A549 treated with AZD9567 at 1 μM for 4 hours (cell line): ENCODE results near the gene DARS1. TPM values are rescaled to one million over a fixed set of nuclear protein-coding genes. Genes with fewer than 3 reads are reported as not detected.

Experiments
- total RNA-seq: library from RNA; stranded (reverse); fragments of 200-300 nt; extraction: Qiagen RNA extraction; gene quantifications from 5 replicates; pipeline ENCODE4 v1.2.3, GENCODE V29; 2022; ENCODE audit not compliant: insufficient read depth

The DARS1 gene
- 49.4 to 69.0 TPM (median 52.9 TPM) in 5 replicates for total RNA-seq

GRCh38 chr2:135985018-135985825 lies at the start of gene DARS1:
Gene DARS1 (minus strand): TSS chr2:135985626. CDS start chr2:135985468, 158 bp downstream.

GRCh38 chr2:135876066-135876711 lies 109.2 kb downstream of the DARS1 start, which contains the start of gene MCM6:
Gene MCM6 (minus strand): TSS chr2:135876443. CDS start chr2:135876365, 78 bp downstream.

Other genes with a start within 250 kb of the DARS1 start
- gene UBXN4, start 243.8 kb downstream of the DARS1 start, total RNA-seq = 31.5 to 49.8 TPM (median 43.2 TPM) in 5 replicates
- 0.01 to 0.04 TPM (median 0.02 TPM) in 4 of 5 replicates, not detected in the other for gene LCT, start 148.4 kb downstream of the DARS1 start, total RNA-seq
- 45.8 to 61.2 TPM (median 47.9 TPM) in 5 replicates for gene MCM6, start 109.2 kb downstream of the DARS1 start, total RNA-seq
- gene CXCR4, start 132.5 kb upstream of the DARS1 start, total RNA-seq = 0.46 to 0.88 TPM (median 0.70 TPM) in 4 of 5 replicates, not detected in the other